IPS DF 19.7 (cell line): Measurements from ENCODE around the gene C1orf21.

Source experiments
- DNase-seq: peaks from one replicate; pipeline ENCODE4 v3.0.0-alpha.2; 2013; ENCODE audit warnings: low read depth, low spot score

Gene C1orf21

GRCh38 chr1:184555665-184556641, 169.1 kb downstream of the C1orf21 start:
- DNase-seq = no peak

GRCh38 chr1:184556665-184557064, 169.8 kb downstream of the C1orf21 start:
- DNase-seq = no peak

GRCh38 chr1:184557423-184558347, 170.9 kb downstream of the C1orf21 start:
- no peak for DNase-seq

- no peak for DNase-seq
Measured at GRCh38 chr1:184558691-184559090, 171.9 kb downstream of the C1orf21 start.

GRCh38 chr1:184559117-184559713, 172.4 kb downstream of the C1orf21 start:
- no peak for DNase-seq

- DNase-seq = no peak
Measured at GRCh38 chr1:184562806-184563205, 176.0 kb downstream of the C1orf21 start.

GRCh38 chr1:184563308-184563707, 176.5 kb downstream of the C1orf21 start:
- no peak for DNase-seq

- DNase-seq = no peak
Measured at GRCh38 chr1:184567009-184567408, 180.2 kb downstream of the C1orf21 start.

- DNase-seq = no peak
Measured at GRCh38 chr1:184567637-184568036, 180.8 kb downstream of the C1orf21 start.

- no peak for DNase-seq
Measured at GRCh38 chr1:184568148-184568547, 181.3 kb downstream of the C1orf21 start.

GRCh38 chr1:184569106-184569505, 182.3 kb downstream of the C1orf21 start:
- no peak for DNase-seq

GRCh38 chr1:184574588-184574987, 187.8 kb downstream of the C1orf21 start:
- DNase-seq = peak; percentile 23

GRCh38 chr1:184576822-184577221, 190.0 kb downstream of the C1orf21 start:
- no peak for DNase-seq

GRCh38 chr1:184577319-184577718, 190.5 kb downstream of the C1orf21 start:
- no peak for DNase-seq

- no peak for DNase-seq
Measured at GRCh38 chr1:184582411-184582810, 195.6 kb downstream of the C1orf21 start.

GRCh38 chr1:184583849-184584248, 197.0 kb downstream of the C1orf21 start:
- DNase-seq = no peak

- DNase-seq = no peak
Measured at GRCh38 chr1:184588701-184589100, 201.9 kb downstream of the C1orf21 start.

GRCh38 chr1:184590163-184590750, 203.4 kb downstream of the C1orf21 start:
- DNase-seq = no peak

GRCh38 chr1:184593597-184593996, 206.8 kb downstream of the C1orf21 start:
- DNase-seq = no peak

- DNase-seq = no peak
Measured at GRCh38 chr1:184595596-184595995, 208.8 kb downstream of the C1orf21 start.

GRCh38 chr1:184596950-184597645, 210.3 kb downstream of the C1orf21 start:
- no peak for DNase-seq
